Mesendoderm (in vitro differentiated cells): ENCODE data around the gene ECD. TPM values are rescaled to one million over a fixed set of nuclear protein-coding genes. Genes with fewer than 3 reads are reported as not detected.

ENCODE experiments used
- DNase-seq: peaks from one replicate; pipeline ENCODE4 v3.0.0; 2013
- H2AK5ac ChIP-seq: 2 replicates; pipeline ENCODE4 v1.6.1; 2013; ENCODE audit warnings: low read length, inconsistent platforms
- H2BK120ac ChIP-seq: 2 replicates; pipeline ENCODE4 v1.6.1; 2013; ENCODE audit warnings: low read depth, mild to moderate bottlenecking, low read length, moderate library complexity, mixed read lengths
- H2BK15ac ChIP-seq: replicated peaks from 2 replicates; pipeline ENCODE4 v1.6.1; 2013; ENCODE audit warnings: low read depth, mild to moderate bottlenecking, moderate library complexity
- H2BK5ac ChIP-seq: 2 replicates; pipeline ENCODE4 v1.6.1; 2013; ENCODE audit warnings: low read length, inconsistent platforms
- H3K18ac ChIP-seq: 2 replicates; pipeline ENCODE4 v1.6.1; 2013; ENCODE audit warnings: mild to moderate bottlenecking, low read length, mixed read lengths
- H3K23ac ChIP-seq: one replicate; pipeline ENCODE4 v1.6.1; 2013; ENCODE audit warnings: low read length
- H3K27ac ChIP-seq: 2 replicates; pipeline ENCODE4 v1.5.1; 2013; ENCODE audit warnings: low read depth, mild to moderate bottlenecking, inconsistent platforms, low read length, moderate library complexity
- H3K27me3 ChIP-seq: 2 replicates; pipeline ENCODE4 v1.6.1; 2013; ENCODE audit warnings: low read length, control low read depth, mild to moderate bottlenecking, inconsistent platforms; ENCODE audit not compliant: insufficient read depth, poor library complexity
- H3K36me3 ChIP-seq: 2 replicates; pipeline ENCODE4 v1.6.1; 2013; ENCODE audit warnings: low read length, inconsistent platforms; ENCODE audit not compliant: control insufficient read depth, insufficient read depth
- H3K4ac ChIP-seq: one replicate; pipeline ENCODE4 v1.6.1; 2013; ENCODE audit warnings: low read depth, mild to moderate bottlenecking, low read length, moderate library complexity
- H3K4me1 ChIP-seq: 2 replicates; pipeline ENCODE4 v1.6.1; 2013; ENCODE audit warnings: low read depth, low read length, inconsistent platforms; ENCODE audit not compliant: control insufficient read depth
- H3K4me2 ChIP-seq: 2 replicates; pipeline ENCODE4 v1.6.1; 2013; ENCODE audit warnings: low read length
- H3K4me3 ChIP-seq: 2 replicates; pipeline ENCODE4 v1.5.1; 2013; ENCODE audit warnings: mild to moderate bottlenecking, low read length
- H3K56ac ChIP-seq: one replicate; pipeline ENCODE4 v1.6.1; 2013; ENCODE audit warnings: low read length
- H3K79me1 ChIP-seq: 2 replicates; pipeline ENCODE4 v1.6.1; 2013; ENCODE audit warnings: low read length, inconsistent platforms
- H3K79me2 ChIP-seq: 2 replicates; pipeline ENCODE4 v1.6.1; 2013; ENCODE audit warnings: mild to moderate bottlenecking, low read length; ENCODE audit not compliant: control insufficient read depth, insufficient read depth
- H3K9ac ChIP-seq: 2 replicates; pipeline ENCODE4 v1.6.1; 2013; ENCODE audit warnings: low read length, inconsistent platforms
- H4K5ac ChIP-seq: one replicate; pipeline ENCODE4 v1.6.1; 2013; ENCODE audit warnings: low read length
- H4K8ac ChIP-seq: one replicate; pipeline ENCODE4 v1.6.1; 2013; ENCODE audit warnings: low read depth, mild to moderate bottlenecking, control low read depth, low read length, moderate library complexity
- WGBS: extraction: QIAGEN DNeasy Blood & Tissue Kit; methylation state at CpG from one replicate; pipeline ENCODE4 v1.1.7; 2013; ENCODE audit warnings: low lambda C conversion rate, missing lambda C conversion rate; ENCODE audit not compliant: insufficient coverage; ENCODE audit errors: extremely low coverage; 5-methylcytosine and 5-hydroxymethylcytosine counted together
- small RNA-seq: library from polyadenylated mRNA; stranded (forward); fragments of <200 nt; extraction: miRNeasy Mini kit (QIAGEN cat#:217004); gene quantifications from one replicate; pipeline ENCODE3, GENCODE V24; 2013; ENCODE audit not compliant: insufficient read depth

ECD gene

GRCh38 chr10:73088304-73088703, 79.5 kb downstream of the ECD start:
- Histone ChIP-seq H4K8ac (no peak overlapping the region), H3K4ac (no peak overlapping the region), H2AK5ac (no peak overlapping the region), H3K4me2 (no peak overlapping the region), H2BK5ac (no peak overlapping the region), H3K79me1 (peaks cover 16% of the 10 kb centered on the region), H3K9ac (no peak overlapping the region), H3K79me2 (peaks cover 16% of the 10 kb centered on the region), H3K36me3 (no peaks in the 10 kb centered on the region), H3K27me3 (no peaks in the 10 kb centered on the region), H2BK120ac (no peak overlapping the region), H3K23ac (no peak overlapping the region), H4K5ac (no peak overlapping the region), H3K27ac (no peak overlapping the region), H2BK15ac (no peak overlapping the region), H3K56ac (no peak overlapping the region), H3K4me3 (no peak overlapping the region), H3K18ac (no peak overlapping the region), H3K4me1 (no peaks in the 10 kb centered on the region)
- DNase-seq: no peak

- peaks cover 14% of the 10 kb centered on the region for H3K79me1 ChIP-seq
- no peak overlapping the region for H3K27ac ChIP-seq
- H3K27me3 ChIP-seq: no peaks in the 10 kb centered on the region
- H2BK5ac ChIP-seq: no peak overlapping the region
- no peak overlapping the region for H4K5ac ChIP-seq
- DNase-seq: no peak
- H3K18ac ChIP-seq: no peak overlapping the region
- H2BK120ac ChIP-seq: no peak overlapping the region
- H2BK15ac ChIP-seq: no peak overlapping the region
- no peaks in the 10 kb centered on the region for H3K4me1 ChIP-seq
- H3K23ac ChIP-seq: no peak overlapping the region
- no peak overlapping the region for H2AK5ac ChIP-seq
- no peak overlapping the region for H3K56ac ChIP-seq
- peaks cover 11% of the 10 kb centered on the region for H3K79me2 ChIP-seq
- no peak overlapping the region for H3K4ac ChIP-seq
- no peak overlapping the region for H3K4me3 ChIP-seq
- H4K8ac ChIP-seq: no peak overlapping the region
- H3K9ac ChIP-seq: no peak overlapping the region
- no peaks in the 10 kb centered on the region for H3K36me3 ChIP-seq
- H3K4me2 ChIP-seq: no peak overlapping the region
- WGBS: no CpG with 5 or more reads among the region's 4 CpGs
Measured at GRCh38 chr10:73086816-73087215, 81.0 kb downstream of the ECD start.

GRCh38 chr10:73084209-73084608, 83.6 kb downstream of the ECD start:
- H3K9ac ChIP-seq: no peak overlapping the region
- H3K36me3 ChIP-seq: no peaks in the 10 kb centered on the region
- no peak overlapping the region for H3K23ac ChIP-seq
- H3K56ac ChIP-seq: no peak overlapping the region
- H4K8ac ChIP-seq: no peak overlapping the region
- no peaks in the 10 kb centered on the region for H3K27me3 ChIP-seq
- peaks cover 13% of the 10 kb centered on the region for H3K79me2 ChIP-seq
- H2BK120ac ChIP-seq: no peak overlapping the region
- no peak overlapping the region for H3K18ac ChIP-seq
- no peak overlapping the region for H3K4me2 ChIP-seq
- no peak overlapping the region for H3K27ac ChIP-seq
- no peak overlapping the region for H3K4ac ChIP-seq
- H2AK5ac ChIP-seq: no peak overlapping the region
- no peak for DNase-seq
- no CpG with 5 or more reads among the region's 5 CpGs for WGBS
- peaks cover 17% of the 10 kb centered on the region for H3K79me1 ChIP-seq
- no peaks in the 10 kb centered on the region for H3K4me1 ChIP-seq
- H2BK15ac ChIP-seq: no peak overlapping the region
- H3K4me3 ChIP-seq: no peak overlapping the region
- H4K5ac ChIP-seq: no peak overlapping the region
- H2BK5ac ChIP-seq: no peak overlapping the region

Small RNAs within 50 kb of the gene (small RNA-seq; reads per million reads assigned to genes)
- not detected for gene RF00019
- 1.1 reads per million for gene SNORA11F
